Liver (tissue), 9 donors: ENCODE results near the gene MT1A. TPM values are rescaled to one million over a fixed set of nuclear protein-coding genes. Genes with fewer than 3 reads are reported as not detected.

Source experiments
- DNase-seq: peaks from one replicate; pipeline ENCODE4 v3.0.0-alpha.2; 2017; ENCODE audit warnings: low spot score
- H3K27ac ChIP-seq, 2 donors: one replicate each; pipeline ENCODE4 v1.7.0; 2013; ENCODE audit warnings: inconsistent platforms in 2 of 2, low read length in 2 of 2, control low read depth in 1 of 2, low read depth in 1 of 2, mild to moderate bottlenecking in 1 of 2
- H3K27me3 ChIP-seq, 4 donors: one replicate each; pipeline versions ENCODE4 v1.6.1 to v1.7.0; 2013; ENCODE audit warnings: low read length in 3 of 4, inconsistent platforms in 1 of 4, mild to moderate bottlenecking in 1 of 4, moderate library complexity in 1 of 4; ENCODE audit not compliant: control insufficient read depth in 4 of 4, insufficient read depth in 4 of 4
- H3K36me3 ChIP-seq, 4 donors: one replicate each; pipeline versions ENCODE4 v1.6.1 to v1.7.0; 2013; ENCODE audit warnings: low read length in 3 of 4, mild to moderate bottlenecking in 3 of 4, low read depth in 1 of 4, moderate library complexity in 1 of 4; ENCODE audit not compliant: control insufficient read depth in 4 of 4, insufficient read depth in 3 of 4
- H3K4me1 ChIP-seq, 4 donors: one replicate each; pipeline versions ENCODE4 v1.6.1 to v1.7.0; 2013; ENCODE audit warnings: low read length in 3 of 4, mild to moderate bottlenecking in 3 of 4, moderate library complexity in 1 of 4; ENCODE audit not compliant: control insufficient read depth in 4 of 4, insufficient read depth in 4 of 4
- H3K4me3 ChIP-seq, 3 donors: one replicate each; pipeline versions ENCODE4 v1.6.1 to v1.7.0; 2013; ENCODE audit warnings: low read length in 3 of 3, control low read depth in 1 of 3, low read depth in 1 of 3, mild to moderate bottlenecking in 1 of 3
- H3K9ac ChIP-seq, 2 donors: one replicate each; pipeline ENCODE4 v1.7.0; 2013; ENCODE audit warnings: low read length in 2 of 2, mild to moderate bottlenecking in 2 of 2, moderate library complexity in 2 of 2, control low read depth in 1 of 2, low read depth in 1 of 2
- H3K9me3 ChIP-seq, 4 donors: one replicate each; pipeline versions ENCODE4 v1.6.1 to v1.7.0; 2013; ENCODE audit warnings: low read length in 3 of 4; ENCODE audit not compliant: control insufficient read depth in 4 of 4
- CTCF ChIP-seq: fragments of 150-350 bp; IDR thresholded peaks from 2 replicates; pipeline ENCODE4 v1.5.1; 2017; ENCODE audit warnings: improper control_type of control experiment, low read depth, low read length; ENCODE audit not compliant: missing input control
- EGR1 ChIP-seq, 2 donors: IDR thresholded peaks; 2 replicates each; pipeline ENCODE4 v1.6.1; 2016 to 2018; ENCODE audit warnings: antibody characterized with exemption in 2 of 2, low read depth in 2 of 2
- FOXA1 ChIP-seq: IDR thresholded peaks from 2 replicates; pipeline ENCODE4 v1.6.1; 2016; ENCODE audit warnings: antibody characterized with exemption
- FOXA2 ChIP-seq: IDR thresholded peaks from 2 replicates; pipeline ENCODE4 v1.6.1; 2016; ENCODE audit warnings: antibody characterized with exemption
- GABPA ChIP-seq, 2 donors: IDR thresholded peaks in 1 of 2; conservative IDR thresholded peaks in 1 of 2; 2 replicates each; pipeline ENCODE4 v1.6.1; 2016; ENCODE audit warnings: antibody characterized with exemption in 2 of 2, mild to moderate bottlenecking in 1 of 2, moderate library complexity in 1 of 2
- HNF4A ChIP-seq, 2 donors: conservative IDR thresholded peaks; 2 replicates each; pipeline ENCODE4 v1.6.1; 2016; ENCODE audit warnings: antibody characterized with exemption in 2 of 2, mild to moderate bottlenecking in 2 of 2
- HNF4G ChIP-seq: IDR thresholded peaks from 2 replicates; pipeline ENCODE4 v1.6.1; 2016; ENCODE audit warnings: antibody characterized with exemption
- JUND ChIP-seq, 2 donors: IDR thresholded peaks; 2 replicates each; pipeline ENCODE4 v1.6.1; 2016; ENCODE audit warnings: antibody characterized with exemption in 2 of 2
- NR2F2 ChIP-seq: IDR thresholded peaks from 2 replicates; pipeline ENCODE4 v1.6.1; 2016; ENCODE audit warnings: antibody characterized with exemption
- RAD21 ChIP-seq, 2 donors: IDR thresholded peaks; 2 replicates each; pipeline ENCODE4 v1.6.1; 2016; ENCODE audit warnings: antibody characterized with exemption in 2 of 2, mild to moderate bottlenecking in 2 of 2
- REST ChIP-seq: IDR thresholded peaks from 2 replicates; pipeline ENCODE4 v1.6.1; 2016; ENCODE audit warnings: antibody characterized with exemption, mild to moderate bottlenecking
- RXRA ChIP-seq, 2 donors: IDR thresholded peaks; 2 replicates each; pipeline ENCODE4 v1.6.1; 2017 to 2018; ENCODE audit warnings: antibody characterized with exemption in 2 of 2, mild to moderate bottlenecking in 1 of 2
- SP1 ChIP-seq: IDR thresholded peaks from 2 replicates; pipeline ENCODE4 v1.6.1; 2018; ENCODE audit warnings: antibody characterized with exemption, mild to moderate bottlenecking
- TAF1 ChIP-seq: conservative IDR thresholded peaks from 2 replicates; pipeline ENCODE4 v1.6.1; 2016; ENCODE audit warnings: antibody characterized with exemption, mild to moderate bottlenecking
- YY1 ChIP-seq: IDR thresholded peaks from 2 replicates; pipeline ENCODE4 v1.6.1; 2016; ENCODE audit warnings: antibody characterized with exemption, mild to moderate bottlenecking
- WGBS: extraction: QIAGEN DNeasy Blood & Tissue Kit; methylation state at CpG from one replicate; pipeline ENCODE4 v1.1.7; 2013; 5-methylcytosine and 5-hydroxymethylcytosine counted together
- polyA plus RNA-seq, 2 donors: library from polyadenylated mRNA; stranded (reverse) in 1 of 2; unstranded in 1 of 2; fragments of 200-250 nt in 1 of 2; fragments of >200 nt in 1 of 2; fragmentation: Nextera tagmentation in 1 of 2; extraction: Ambion mirVana in 1 of 2; gene quantifications; one replicate each; pipeline versions ENCODE4 v1.2.1 to v1.2.3, GENCODE V29; 2013 to 2015
- total RNA-seq, 2 donors: library from RNA; depleted of rRNA; stranded (reverse); fragments of >200 nt; gene quantifications; one replicate each; pipeline ENCODE4 v1.2.3, GENCODE V29; 2014
- TF ChIP-seq, protein P1 (sequence below): IDR thresholded peaks from 2 replicates; pipeline ENCODE4 v1.6.1; 2016; ENCODE audit warnings: antibody characterized with exemption
- TF ChIP-seq, protein P2 (sequence below): IDR thresholded peaks from 2 replicates; pipeline ENCODE4 v1.6.1; 2016; ENCODE audit warnings: antibody characterized with exemption
- TF ChIP-seq, protein P3 (sequence below): IDR thresholded peaks from 2 replicates; pipeline ENCODE4 v1.6.1; 2016; ENCODE audit warnings: antibody characterized with exemption
- donor health status: healthy.
- donor health status: healthy.
- donor health status: healthy.
- donor health status: healthy.
- donor health status: healthy.

Gene MT1A
- total and polyA plus RNA-seq, 4 donors: 10.1 to 511 (median 74.6) TPM

DNA sequence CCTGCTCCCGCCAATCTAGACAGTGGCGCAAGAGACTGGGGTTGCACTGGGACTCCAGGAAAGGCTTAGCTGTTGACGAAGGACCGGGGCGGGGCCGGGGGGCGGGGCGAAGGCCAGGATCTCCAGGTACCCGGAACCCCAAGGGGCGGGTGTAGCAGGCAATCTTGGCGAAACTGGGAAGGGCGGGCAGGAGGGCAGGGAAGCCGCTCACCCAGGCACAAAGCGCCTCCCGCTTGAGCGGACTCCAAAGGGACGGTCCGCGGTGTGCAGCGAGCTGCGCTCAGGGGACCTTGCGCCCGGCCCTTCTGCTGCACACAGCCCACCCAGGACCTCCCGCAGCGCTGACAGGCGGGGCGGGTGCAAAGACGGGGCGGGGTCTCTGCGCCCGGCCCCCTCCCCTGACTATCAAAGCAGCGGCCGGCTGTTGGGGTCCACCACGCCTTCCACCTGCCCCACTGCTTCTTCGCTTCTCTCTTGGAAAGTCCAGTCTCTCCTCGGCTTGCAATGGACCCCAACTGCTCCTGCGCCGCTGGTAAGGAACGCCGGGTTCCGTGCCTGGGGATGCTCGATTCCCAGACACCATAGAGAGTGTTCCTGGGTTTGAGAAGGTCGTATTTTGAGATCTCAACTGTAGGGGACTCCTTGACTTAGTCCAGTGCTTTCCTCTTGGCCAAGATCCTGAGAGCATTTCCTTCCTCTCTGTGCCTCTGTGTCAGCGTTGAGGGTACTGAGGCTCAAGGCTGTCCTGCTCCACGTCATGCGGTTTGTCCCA is 19.3 kb downstream of the MT1A start, which contains the start of gene MT1F:
Gene MT1F, plus strand, starts transcription at position 405 of the 772 bp plus-strand sequence. Its CDS starts 100 bp downstream, at position 505.
- under 1% methylated on average over 46 of the region's 46 CpGs for WGBS
- H3K9me3 ChIP-seq: no peaks in the 10 kb centered on the region
- DNase-seq: peak; percentile 80
- TF ChIP-seq TAF1: peak; percentile 36
- TF ChIP-seq, protein P1, sequence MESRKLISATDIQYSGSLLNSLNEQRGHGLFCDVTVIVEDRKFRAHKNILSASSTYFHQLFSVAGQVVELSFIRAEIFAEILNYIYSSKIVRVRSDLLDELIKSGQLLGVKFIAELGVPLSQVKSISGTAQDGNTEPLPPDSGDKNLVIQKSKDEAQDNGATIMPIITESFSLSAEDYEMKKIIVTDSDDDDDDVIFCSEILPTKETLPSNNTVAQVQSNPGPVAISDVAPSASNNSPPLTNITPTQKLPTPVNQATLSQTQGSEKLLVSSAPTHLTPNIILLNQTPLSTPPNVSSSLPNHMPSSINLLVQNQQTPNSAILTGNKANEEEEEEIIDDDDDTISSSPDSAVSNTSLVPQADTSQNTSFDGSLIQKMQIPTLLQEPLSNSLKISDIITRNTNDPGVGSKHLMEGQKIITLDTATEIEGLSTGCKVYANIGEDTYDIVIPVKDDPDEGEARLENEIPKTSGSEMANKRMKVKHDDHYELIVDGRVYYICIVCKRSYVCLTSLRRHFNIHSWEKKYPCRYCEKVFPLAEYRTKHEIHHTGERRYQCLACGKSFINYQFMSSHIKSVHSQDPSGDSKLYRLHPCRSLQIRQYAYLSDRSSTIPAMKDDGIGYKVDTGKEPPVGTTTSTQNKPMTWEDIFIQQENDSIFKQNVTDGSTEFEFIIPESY: no peak
- TF ChIP-seq YY1: peak; percentile 30
- no peak for TF ChIP-seq FOXA1
- TF ChIP-seq, protein P2, sequence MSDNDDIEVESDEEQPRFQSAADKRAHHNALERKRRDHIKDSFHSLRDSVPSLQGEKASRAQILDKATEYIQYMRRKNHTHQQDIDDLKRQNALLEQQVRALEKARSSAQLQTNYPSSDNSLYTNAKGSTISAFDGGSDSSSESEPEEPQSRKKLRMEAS: peak; percentile 48
- TF ChIP-seq RAD21 (IDR thresholded peaks at IDR 0.05): peak; percentile 42 to 67
- no peak for TF ChIP-seq FOXA2
- TF ChIP-seq HNF4A (conservative IDR thresholded peaks at IDR 0.05): peak; percentile 75 to 79
- no peak for TF ChIP-seq EGR1 (IDR thresholded peaks at IDR 0.05; ENCODE audit: low read depth in 2 of 2)
- TF ChIP-seq, protein P3, sequence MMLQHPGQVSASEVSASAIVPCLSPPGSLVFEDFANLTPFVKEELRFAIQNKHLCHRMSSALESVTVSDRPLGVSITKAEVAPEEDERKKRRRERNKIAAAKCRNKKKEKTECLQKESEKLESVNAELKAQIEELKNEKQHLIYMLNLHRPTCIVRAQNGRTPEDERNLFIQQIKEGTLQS: peak; percentile 26
- TF ChIP-seq JUND (IDR thresholded peaks at IDR 0.05): peak in 1 of 2 donors; percentile 42
- peak; percentile 46 for TF ChIP-seq NR2F2
- no peak for TF ChIP-seq GABPA (IDR thresholded peaks at IDR 0.05 in 1 of 2, conservative IDR thresholded peaks at IDR 0.05 in 1 of 2)
- TF ChIP-seq REST: peak; percentile 12
- peak; percentile 53 for TF ChIP-seq HNF4G
- TF ChIP-seq RXRA (IDR thresholded peaks at IDR 0.05): peak; percentile 84 to 91
- TF ChIP-seq CTCF: no peak
- peak; percentile 94 for TF ChIP-seq SP1
- peak within 1 kb of the TSS; percentile 70 to 85 for H3K27ac ChIP-seq
- H3K4me3 ChIP-seq: peak within 1 kb of the TSS; percentile 54 to 74 (median 69)
- peaks cover 6 to 19% (median 15%) of the 10 kb centered on the region in 4 donors for H3K4me1 ChIP-seq
- H3K27me3 ChIP-seq: no peaks in the 10 kb centered on the region
- H3K9ac ChIP-seq: peak within 1 kb of the TSS; percentile 48 to 55
- H3K36me3 ChIP-seq: peaks cover 0 to 3% (median 0%) of the 10 kb centered on the region in 4 donors
